Omental fat pad (tissue), 4 donors: Measurements from ENCODE around the gene KASH5. TPM values are rescaled to one million over a fixed set of nuclear protein-coding genes. Genes with fewer than 3 reads are reported as not detected.

Experiments
- ATAC-seq: fragments of 150-250 bp; one replicate; pipeline ENCODE4 v1.9.1; 2016; ENCODE audit warnings: mild to moderate bottlenecking, moderate library complexity; ENCODE audit not compliant: low FRiP score
- DNase-seq: peaks from one replicate; pipeline ENCODE4 v3.0.0-alpha.2; 2019; ENCODE audit warnings: low spot score
- total RNA-seq, 4 donors: library from RNA; depleted of rRNA; stranded (reverse); fragments of >200 nt; gene quantifications; one replicate each; pipeline ENCODE4 v1.1.0, GENCODE V29; 2016
- TF ChIP-seq, protein P1 (sequence below), 3 donors: fragments of 450-650 bp; IDR thresholded peaks; one replicate each; pipeline ENCODE4 v1.5.1; 2016 to 2017; ENCODE audit warnings: antibody characterized with exemption in 3 of 3, mild to moderate bottlenecking in 3 of 3, moderate library complexity in 2 of 3

The KASH5 gene
- total RNA-seq, 4 donors from 2014 or later = 0.56 TPM; not detected in 3

DNA sequence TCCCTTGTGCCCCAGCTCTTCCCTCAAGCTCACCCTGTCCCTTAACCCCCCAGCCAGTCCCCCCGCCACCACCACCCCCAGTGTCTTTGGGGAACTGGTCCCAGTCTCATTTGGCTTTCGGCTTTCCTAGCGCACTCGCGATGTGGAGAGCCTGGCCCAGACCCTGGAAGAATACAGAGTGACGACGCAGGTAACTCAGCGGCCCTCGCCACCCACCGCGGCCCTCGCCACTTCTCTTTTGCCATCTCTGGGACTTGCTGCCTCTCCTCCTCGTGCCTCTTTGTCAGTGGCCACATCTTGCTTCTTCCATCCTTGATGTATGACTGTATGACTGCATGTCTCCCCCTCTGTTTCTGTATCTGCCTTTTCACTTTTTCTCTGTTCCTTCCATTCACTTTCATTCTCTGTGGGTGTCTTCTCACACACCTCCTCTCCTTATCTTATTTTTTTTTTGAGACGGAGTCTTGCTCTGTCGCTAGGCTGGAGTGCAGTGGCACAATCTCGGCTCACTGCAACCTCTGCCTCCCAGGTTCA is 19.5 kb downstream of the KASH5 start:
- TF ChIP-seq, protein P1, sequence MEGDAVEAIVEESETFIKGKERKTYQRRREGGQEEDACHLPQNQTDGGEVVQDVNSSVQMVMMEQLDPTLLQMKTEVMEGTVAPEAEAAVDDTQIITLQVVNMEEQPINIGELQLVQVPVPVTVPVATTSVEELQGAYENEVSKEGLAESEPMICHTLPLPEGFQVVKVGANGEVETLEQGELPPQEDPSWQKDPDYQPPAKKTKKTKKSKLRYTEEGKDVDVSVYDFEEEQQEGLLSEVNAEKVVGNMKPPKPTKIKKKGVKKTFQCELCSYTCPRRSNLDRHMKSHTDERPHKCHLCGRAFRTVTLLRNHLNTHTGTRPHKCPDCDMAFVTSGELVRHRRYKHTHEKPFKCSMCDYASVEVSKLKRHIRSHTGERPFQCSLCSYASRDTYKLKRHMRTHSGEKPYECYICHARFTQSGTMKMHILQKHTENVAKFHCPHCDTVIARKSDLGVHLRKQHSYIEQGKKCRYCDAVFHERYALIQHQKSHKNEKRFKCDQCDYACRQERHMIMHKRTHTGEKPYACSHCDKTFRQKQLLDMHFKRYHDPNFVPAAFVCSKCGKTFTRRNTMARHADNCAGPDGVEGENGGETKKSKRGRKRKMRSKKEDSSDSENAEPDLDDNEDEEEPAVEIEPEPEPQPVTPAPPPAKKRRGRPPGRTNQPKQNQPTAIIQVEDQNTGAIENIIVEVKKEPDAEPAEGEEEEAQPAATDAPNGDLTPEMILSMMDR (IDR thresholded peaks at IDR 0.05) = no peak
- ATAC-seq (no peak), DNase-seq (no peak)

DNA sequence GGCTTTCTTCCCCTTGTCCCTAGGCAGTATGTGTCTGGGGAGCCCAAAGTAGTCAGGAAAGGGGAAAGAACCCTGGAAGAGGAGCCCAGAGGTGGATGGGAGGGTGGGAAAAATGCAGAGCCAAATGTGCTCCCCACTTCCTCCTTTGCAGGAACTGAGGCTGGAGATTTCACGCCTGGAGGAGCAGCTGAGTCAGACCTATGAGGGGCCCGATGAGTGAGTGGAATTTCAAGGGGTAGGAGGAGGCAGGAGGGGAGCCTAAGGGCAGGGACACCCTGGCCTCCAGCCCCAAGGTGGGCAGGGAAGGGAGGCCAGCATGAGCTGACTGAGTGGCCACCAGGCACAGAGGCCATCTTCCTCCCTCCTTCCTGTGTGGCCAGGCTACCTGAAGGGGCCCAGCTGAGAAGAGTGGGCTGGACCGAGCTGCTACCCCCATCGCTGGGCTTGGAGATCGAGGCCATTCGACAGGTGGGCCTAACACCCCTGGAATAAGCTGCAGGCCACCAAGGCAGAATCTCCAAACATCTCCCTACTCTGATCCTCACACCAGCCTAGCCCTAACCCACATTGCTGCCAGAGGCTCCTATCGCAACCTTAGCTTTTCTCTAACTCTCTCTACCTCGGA is 20.9 kb downstream of the KASH5 start:
- TF ChIP-seq, protein P1 (IDR thresholded peaks at IDR 0.05) = no peak
- ATAC-seq = no peak
- no peak for DNase-seq

DNA sequence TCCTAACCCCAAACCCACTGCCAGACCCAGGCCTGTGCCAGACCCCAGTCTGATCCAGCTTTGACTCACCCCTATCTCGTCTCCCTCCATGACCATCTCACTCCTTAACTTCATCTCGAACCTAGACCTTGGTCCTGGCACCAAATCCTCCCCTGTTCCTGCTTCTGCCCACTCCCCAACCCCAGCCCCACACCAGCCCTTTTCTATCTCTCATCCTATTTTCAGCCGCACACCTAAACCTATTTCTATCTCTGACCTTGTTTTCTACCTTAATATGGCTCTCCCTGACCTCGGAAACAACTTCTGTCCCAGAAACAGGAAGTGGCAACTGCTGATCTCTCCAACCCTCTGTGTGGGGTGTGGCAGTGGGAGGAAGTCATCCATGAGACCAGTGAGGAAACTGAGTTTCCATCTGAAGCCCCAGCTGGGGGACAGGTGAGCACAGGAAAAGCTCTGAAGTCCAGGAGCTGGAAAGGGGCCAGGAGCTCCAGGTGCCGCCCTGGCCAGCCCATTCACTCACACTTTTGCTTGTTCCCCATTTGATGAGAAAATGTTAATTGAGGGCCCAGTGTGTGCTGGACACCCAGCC is 21.5 kb downstream of the KASH5 start:
- DNase-seq (no peak), ATAC-seq (no peak)
- TF ChIP-seq, protein P1 (IDR thresholded peaks at IDR 0.05) = no peak

DNA sequence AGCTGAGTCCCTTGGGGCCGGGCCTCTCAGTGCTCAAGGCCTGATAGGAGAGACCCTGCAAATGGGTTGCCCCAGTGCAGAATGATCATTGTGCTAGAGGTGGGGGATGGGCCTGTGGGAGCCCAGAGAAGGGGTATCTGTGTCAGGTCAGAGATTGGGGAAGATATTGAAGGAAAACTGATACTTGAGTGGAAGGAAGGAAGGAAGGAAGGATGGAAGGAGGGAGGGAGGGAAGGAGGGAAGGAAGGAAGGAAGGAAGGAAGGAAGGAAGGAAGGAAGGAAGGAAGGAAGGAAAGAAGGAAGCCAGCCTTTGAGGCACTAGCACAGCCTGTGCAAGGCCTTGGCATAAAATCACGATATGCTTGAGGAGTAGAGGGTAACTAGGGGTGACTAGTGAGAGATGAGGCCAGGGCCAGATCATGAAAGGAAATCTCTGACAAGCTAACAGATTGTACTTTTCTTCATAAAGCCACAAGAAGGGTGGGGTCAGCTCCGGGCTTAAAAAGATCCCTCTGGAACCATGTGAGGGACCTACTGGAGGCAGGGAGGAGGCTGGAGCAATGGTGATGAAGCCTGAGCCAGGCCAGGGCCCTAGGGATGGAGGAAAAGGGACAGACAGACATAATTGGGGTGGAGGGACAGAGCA is 23.8 kb downstream of the KASH5 start:
- ATAC-seq (no peak), DNase-seq (no peak)
- TF ChIP-seq, protein P1 (IDR thresholded peaks at IDR 0.05) = no peak

DNA sequence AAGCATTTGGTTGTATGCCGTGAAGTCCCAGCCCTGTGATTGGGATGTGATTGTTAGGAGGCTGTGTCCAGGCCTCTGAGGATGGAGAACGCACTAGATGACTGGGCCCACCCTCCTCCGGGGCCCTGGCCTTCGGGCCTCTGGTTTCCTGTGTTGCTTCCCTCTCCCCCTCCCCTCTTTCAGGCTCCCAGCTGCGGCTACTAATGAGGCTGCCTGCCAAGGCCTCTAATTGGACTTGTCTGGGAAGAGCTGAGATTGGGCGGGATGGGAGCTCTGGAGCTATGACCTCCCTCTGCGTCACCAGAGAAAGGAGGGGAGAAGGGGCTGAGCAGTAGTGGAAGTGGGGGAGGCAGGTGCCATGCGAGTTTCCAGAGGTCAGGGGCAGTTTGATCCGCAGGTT is 25.3 kb downstream of the KASH5 start:
- ATAC-seq = no peak
- TF ChIP-seq, protein P1 (IDR thresholded peaks at IDR 0.05) = no peak
- DNase-seq = no peak

DNA sequence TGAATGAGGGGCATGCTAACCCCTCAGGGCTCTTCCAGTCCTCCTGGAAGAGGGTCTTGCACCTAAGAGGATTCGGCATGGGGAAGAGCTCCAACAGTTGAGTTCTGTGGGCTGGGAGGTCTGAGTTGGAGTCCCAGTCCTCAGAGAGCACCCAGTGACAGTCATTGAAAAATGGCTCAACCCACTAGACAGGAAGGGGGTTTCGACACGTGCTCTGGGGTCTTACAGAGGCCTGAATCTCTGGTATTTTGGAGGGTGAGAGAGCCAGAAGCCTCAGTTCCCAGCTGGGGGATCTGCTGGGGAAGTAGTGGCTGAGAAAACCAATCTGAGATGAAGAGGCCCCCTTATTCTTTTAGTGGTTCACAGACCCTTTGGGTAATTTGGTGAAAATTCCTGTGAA is 26.2 kb downstream of the KASH5 start:
- TF ChIP-seq, protein P1 (IDR thresholded peaks at IDR 0.05) = no peak
- ATAC-seq (no peak), DNase-seq (no peak)
